SKM-1 (cell line): Measurements from ENCODE around the gene PTGES2.
"Not testable (repeated sequence)": the region's sequence is repeated elsewhere in the genome, so short reads cannot be mapped to it uniquely, and the experiment has no call there.

Experiments
- DNase-seq: peaks from one replicate; lab custom pipeline; 2025; ENCODE audit not compliant: unreplicated experiment; lab: John Stamatoyannopoulos, UW

PTGES2 gene

DNA sequence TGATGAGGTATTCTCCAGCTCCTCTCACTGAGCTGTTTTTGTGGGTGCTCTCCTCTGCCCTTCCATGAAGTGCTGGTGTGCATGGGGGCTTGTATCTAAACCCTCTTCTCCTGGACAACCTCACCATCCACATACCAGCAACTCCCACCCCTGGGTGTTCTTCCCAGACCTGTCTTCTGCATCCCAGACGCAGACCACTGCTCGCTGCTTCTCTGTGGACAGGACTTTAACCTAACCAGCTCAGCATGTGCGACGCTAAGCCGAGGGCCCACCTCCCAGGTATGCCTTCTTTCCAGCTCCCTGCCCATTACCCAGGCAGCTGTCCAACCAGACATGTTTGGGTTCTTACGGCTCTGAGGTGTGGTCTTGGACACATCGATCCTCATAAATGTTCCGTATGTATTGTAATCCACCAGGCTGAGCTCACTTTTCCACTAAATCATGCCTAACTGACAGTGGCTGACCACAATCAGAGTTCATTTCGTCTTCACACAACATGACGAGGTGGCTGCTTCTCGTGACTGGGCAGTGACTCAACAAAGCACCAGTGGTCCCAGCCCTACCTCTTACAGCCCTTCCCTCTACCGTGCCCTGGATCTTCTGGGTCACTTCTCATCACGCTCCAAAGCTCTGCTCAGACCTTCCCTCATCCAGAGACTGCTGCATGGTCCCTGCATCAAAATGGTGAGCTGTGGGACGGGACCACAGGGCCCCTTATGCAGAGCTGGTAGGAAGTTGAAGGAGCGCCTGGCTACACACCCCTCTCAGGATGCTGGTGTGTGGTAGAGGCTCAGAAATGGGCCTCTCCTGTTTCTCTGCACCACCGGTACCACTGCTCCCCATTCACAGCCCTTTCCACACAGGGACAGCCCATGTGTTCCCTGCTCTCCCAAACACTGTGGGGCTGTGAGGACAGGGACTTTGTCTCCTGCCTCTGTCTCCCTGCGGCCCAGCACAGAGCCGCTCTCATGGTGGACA, 9.6 kb upstream of the PTGES2 start:
- DNase-seq: no peak

GRCh38 chr9:128135561-128135960, 8.0 kb upstream of the PTGES2 start:
- not testable (repeated sequence) for DNase-seq

DNA sequence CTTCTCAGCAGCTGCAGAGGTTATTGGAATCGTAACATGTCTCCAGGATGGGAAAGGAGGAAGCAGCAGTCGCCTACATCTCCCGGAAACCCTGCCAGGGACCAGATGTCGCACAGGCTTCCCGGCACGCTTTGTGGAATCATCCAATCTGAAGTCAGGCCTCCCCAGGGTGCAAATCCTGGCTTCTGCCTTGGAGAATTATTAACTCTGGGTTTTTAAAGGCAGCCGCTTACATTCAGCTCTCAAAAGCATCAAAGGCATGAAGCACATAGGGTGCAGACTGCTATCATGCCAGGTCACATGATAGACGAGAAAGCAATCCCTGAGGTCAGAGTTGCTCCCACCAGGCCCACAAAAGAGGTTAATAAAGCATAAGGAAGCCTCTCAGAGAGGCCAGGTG, 4.6 kb upstream of the PTGES2 start:
- DNase-seq: not testable (repeated sequence)

GRCh38 chr9:128131346-128131745, 3.8 kb upstream of the PTGES2 start:
- DNase-seq: not testable (repeated sequence)

DNA sequence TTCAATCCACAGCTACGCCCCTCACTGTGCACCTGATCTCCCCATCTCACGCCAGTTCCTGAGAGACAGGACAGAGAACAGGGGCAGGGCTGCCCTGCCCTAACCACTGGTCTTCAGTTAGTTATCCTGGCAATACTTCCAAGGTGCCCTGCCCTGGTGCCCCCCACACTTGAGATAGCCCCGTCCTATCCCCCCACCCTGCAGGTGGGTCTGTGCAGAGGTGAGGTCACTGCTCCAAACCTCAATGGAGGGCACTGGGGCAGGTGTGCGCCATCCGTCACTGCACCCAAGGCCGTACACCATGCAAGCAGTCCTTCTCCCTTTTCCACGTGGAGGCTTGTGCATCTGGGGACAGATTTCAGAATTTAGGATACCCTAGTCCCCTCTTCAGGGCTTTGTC, 3.1 kb upstream of the PTGES2 start:
- DNase-seq: not testable (repeated sequence)

GRCh38 chr9:128129976-128130590, 2.6 kb upstream of the PTGES2 start:
- DNase-seq: not testable (repeated sequence)

DNA sequence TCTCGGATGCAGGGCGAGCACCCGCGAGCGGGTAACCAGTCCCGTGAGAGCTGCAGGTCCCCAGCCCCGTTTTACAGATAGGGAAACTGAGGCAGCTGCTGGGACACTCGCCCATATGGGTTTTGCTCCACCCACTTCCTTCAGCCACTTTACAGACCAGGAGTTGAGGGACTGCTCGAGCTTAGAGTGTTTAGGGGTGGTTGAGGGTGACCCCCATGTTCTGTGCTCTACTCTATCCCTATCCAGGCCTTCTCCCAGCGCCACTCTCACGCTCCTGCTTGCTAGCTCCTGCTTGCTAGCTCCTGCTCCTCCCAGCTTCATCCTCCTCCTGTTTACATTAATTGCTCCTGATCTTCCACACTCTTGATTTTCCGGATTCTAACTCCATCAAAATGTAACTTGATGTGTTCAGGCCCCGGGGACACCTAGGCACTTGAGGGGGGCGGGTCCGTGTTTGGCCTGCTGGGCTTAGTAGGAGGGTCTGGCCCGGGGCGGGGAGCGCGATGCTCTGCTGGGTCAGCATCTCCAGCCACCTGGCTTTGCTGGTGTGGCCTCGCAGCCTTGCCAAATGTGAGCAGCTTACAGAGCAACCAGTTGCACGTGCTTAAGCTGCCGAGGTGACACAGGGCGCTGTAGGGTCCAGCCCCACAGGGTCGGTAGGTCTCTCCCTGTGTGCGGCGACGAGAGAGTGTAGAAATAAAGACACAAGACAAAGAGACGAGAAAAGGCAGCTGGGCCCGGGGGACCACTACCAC, 1.5 kb upstream of the PTGES2 start:
- no peak for DNase-seq

- DNase-seq: peak; percentile 74
Measured at GRCh38 chr9:128127990-128128835, 684 bp upstream of the PTGES2 start.

DNA sequence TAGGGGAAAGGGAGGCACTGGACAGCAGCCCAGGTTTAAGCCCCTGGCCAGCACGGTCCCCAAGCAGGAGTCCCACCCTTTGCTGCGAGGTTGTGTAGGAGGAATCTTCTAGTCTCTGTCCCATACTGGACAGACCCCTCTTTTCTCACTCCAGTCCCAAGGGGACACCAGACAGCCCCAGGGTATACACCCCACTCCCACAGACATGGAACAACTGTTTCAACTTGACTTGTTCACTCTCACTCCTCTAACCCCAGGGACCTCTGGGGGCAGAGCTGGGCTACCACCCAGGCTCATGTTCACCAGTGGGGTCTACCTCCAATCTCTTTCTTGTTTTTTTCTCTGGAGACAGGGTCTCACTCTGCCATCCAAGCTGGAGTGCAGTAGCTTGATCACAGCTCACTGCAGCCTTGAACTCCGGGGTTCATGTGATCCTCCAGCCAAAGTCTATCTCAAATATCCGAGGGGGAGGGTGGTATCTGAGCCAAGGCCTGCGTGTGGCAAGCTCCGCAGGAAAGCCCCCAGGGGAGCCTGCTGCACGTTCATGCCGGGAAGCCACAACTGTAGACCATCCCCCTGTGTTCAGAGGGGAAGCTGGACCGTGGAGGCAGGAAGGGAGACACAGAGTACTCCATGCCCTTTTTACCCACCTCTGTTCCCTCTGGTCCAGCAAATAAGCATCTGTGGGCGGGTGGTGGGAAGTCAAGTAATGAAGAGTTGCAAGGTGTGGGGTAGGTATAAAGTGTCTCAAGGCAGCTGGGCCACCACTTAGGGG, 1.8 kb downstream of the PTGES2 start:
- no peak for DNase-seq

DNA sequence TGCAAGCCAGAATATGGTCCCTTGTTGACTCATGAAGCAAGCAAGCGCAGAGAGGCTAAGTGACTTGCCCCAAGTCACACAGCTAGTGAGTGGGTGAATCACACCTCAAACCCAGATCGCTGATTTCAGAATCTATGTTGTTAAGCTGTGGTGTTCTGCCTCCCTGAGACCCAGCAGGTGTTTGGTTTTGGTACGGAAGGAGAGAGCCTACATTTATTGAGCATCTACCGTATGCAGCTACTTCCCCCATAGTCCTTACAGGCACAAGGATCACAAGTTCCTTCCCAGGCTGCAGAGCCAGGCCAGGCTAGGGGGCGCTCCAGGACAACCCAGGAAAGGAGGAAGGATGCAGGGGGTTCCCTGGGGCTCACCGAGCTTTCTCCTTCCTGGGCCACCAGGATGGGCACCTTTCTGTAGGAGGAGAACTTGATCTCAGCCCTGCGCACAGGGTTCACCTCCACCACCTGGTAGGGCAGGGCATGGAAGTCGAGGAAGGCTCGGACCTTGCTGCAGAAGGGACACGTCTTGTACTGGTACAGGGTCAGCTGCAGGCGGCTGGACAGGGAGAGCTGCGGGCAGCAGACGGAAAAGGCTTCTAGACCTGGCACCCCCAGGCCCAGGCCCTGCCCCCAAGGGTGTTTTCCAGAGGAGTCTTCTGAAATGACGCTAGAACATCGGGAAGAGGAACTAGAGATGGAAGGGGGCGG, 2.5 kb downstream of the PTGES2 start:
- DNase-seq: no peak

GRCh38 chr9:128124451-128124850, 3.1 kb downstream of the PTGES2 start:
- no peak for DNase-seq

- no peak for DNase-seq
Measured at GRCh38 chr9:128123451-128124080, 4.0 kb downstream of the PTGES2 start.

DNA sequence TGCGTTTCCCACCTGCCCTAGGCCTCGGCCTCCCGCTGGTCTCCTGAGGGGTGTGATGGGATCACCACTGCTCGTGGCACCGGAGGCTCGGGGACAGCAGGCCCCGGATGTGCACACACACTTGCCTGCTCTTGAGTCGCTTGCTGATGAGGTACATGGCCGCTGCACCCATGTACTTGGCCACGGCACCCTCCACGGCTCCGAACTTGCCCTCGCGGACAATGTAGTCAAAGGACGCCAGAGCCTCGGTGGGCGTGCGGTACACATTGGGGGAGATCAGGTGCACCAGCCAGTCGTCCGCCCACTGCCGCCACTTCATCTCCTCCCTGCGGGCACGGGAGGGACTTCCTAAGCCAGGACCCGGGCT, 4.7 kb downstream of the PTGES2 start:
- DNase-seq: no peak

GRCh38 chr9:128121924-128122808, 5.4 kb downstream of the PTGES2 start:
- no peak for DNase-seq

GRCh38 chr9:128121466-128121810, 6.1 kb downstream of the PTGES2 start:
- DNase-seq: no peak

DNA sequence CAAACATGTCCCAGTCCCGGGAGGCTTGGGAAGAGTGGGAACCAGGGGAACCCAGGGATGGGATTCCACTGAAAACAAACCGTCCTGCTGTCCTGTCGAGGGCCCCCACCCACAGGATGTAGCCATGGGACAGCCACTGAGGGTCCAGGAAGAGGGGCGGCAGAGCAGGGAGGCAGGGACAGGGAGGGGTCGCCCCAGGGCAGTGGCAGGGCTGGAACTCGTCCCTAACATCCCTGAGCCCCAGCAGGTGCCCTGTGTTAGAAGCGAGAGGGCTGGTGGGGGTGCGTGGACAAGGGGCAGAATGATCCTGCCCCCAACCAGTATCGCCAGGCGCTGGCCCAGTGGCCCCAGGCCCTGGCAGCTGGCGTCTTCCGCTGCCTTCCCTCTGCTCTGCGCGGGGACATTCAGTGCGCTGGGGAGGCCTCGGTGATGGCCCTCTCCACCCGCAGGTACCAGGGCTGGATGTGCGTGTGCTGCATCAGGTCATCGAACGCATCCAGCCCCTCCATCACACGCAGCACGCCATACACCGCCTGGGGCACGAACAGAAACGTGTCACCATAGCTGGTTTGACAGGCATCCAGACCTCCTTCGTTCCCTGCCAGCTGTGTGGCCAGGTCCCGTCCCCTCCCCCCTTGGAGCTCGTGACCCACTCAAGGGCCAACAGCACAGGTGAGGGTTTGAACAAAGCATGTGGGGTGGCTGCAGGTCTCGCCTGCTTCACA, 6.6 kb downstream of the PTGES2 start:
- no peak for DNase-seq

GRCh38 chr9:128120061-128120740, 7.3 kb downstream of the PTGES2 start:
- DNase-seq: no peak
